Measurements from ENCODE around the gene SRSF6.
A peak's percentile ranks its signal among the peaks of the same experiment; 100 is the strongest.
"Not testable (repeated sequence)": the region's sequence is repeated elsewhere in the genome, so short reads cannot be mapped to it uniquely, and the experiment has no call there.

The SRSF6 gene

GRCh38 chr20:43444107-43444506 lies 13.6 kb upstream of the SRSF6 start:
- H3K4me1 ChIP-seq (ENCODE audit: control insufficient read depth in 1 of 2, insufficient read depth in 2 of 2, low read length in 2 of 2) = no peaks in the 10 kb centered on the region
- no peak overlapping the region for H4K8ac ChIP-seq (ENCODE audit: low read depth, low read length)
- H2BK5ac ChIP-seq (ENCODE audit: low read depth, low read length, poor library complexity) = no peak overlapping the region
- DNase-seq = no peak
- H3K4me2 ChIP-seq (ENCODE audit: low read length) = no peak overlapping the region
- no peak overlapping the region for H3K9ac ChIP-seq (ENCODE audit: low read length)
- no CpG with 5 or more reads among the region's 9 CpGs for WGBS (ENCODE audit: extremely low coverage, insufficient coverage, insufficient read length)
- no peaks in the 10 kb centered on the region for H3K9me3 ChIP-seq (ENCODE audit: insufficient read depth, low read depth, low read length)
- no peak overlapping the region for H2AK5ac ChIP-seq (ENCODE audit: low read length)
- H3K4me3 ChIP-seq (ENCODE audit: low read depth, low read length) = no peak overlapping the region
- no peak overlapping the region for H3K23ac ChIP-seq (ENCODE audit: low read length)
- no peak overlapping the region for H3K27ac ChIP-seq (ENCODE audit: low read depth, low read length)
- H3K14ac ChIP-seq (ENCODE audit: low read length) = no peak overlapping the region
- no peak overlapping the region for H3K4ac ChIP-seq (ENCODE audit: low read depth, low read length)
- no peaks in the 10 kb centered on the region for H3K79me1 ChIP-seq (ENCODE audit: low read length)
- no peak overlapping the region for H4K12ac ChIP-seq (ENCODE audit: low read depth, low read length)
- no peaks in the 10 kb centered on the region for H3K27me3 ChIP-seq (ENCODE audit: insufficient read depth, low read length)
- no peak overlapping the region for H2BK120ac ChIP-seq (ENCODE audit: insufficient read depth, low read length, poor library complexity)
- no peaks in the 10 kb centered on the region for H3K79me2 ChIP-seq (ENCODE audit: control insufficient read depth, insufficient read depth, low read length, poor library complexity)
- no peak overlapping the region for H2BK12ac ChIP-seq (ENCODE audit: low read length)
- H3K18ac ChIP-seq (ENCODE audit: low read length) = no peak overlapping the region
- no peak overlapping the region for H2AFZ ChIP-seq (ENCODE audit: insufficient read depth, low read length, poor library complexity)
- no peaks in the 10 kb centered on the region for H3K36me3 ChIP-seq (ENCODE audit: control insufficient read depth in 1 of 2, insufficient read depth in 2 of 2, low read length in 2 of 2)
- no peak overlapping the region for H4K91ac ChIP-seq (ENCODE audit: low read depth, low read length)

- no peaks in the 10 kb centered on the region for H3K9me3 ChIP-seq (ENCODE audit: insufficient read depth, low read depth, low read length)
- no peak overlapping the region for H2AFZ ChIP-seq (ENCODE audit: insufficient read depth, low read length, poor library complexity)
- H3K14ac ChIP-seq (ENCODE audit: low read length) = no peak overlapping the region
- no peak overlapping the region for H2BK5ac ChIP-seq (ENCODE audit: low read depth, low read length, poor library complexity)
- no peaks in the 10 kb centered on the region for H3K79me1 ChIP-seq (ENCODE audit: low read length)
- H4K8ac ChIP-seq (ENCODE audit: low read depth, low read length) = no peak overlapping the region
- no peaks in the 10 kb centered on the region for H3K79me2 ChIP-seq (ENCODE audit: control insufficient read depth, insufficient read depth, low read length, poor library complexity)
- H3K4me2 ChIP-seq (ENCODE audit: low read length) = no peak overlapping the region
- no peak overlapping the region for H4K91ac ChIP-seq (ENCODE audit: low read depth, low read length)
- H3K18ac ChIP-seq (ENCODE audit: low read length) = no peak overlapping the region
- H3K4me1 ChIP-seq (ENCODE audit: control insufficient read depth in 1 of 2, insufficient read depth in 2 of 2, low read length in 2 of 2) = peaks cover 0 to 2% of the 10 kb centered on the region in 2 experiments
- H4K12ac ChIP-seq (ENCODE audit: low read depth, low read length) = no peak overlapping the region
- no CpG with 5 or more reads among the region's 6 CpGs for WGBS (ENCODE audit: extremely low coverage, insufficient coverage, insufficient read length)
- no peak overlapping the region for H3K23ac ChIP-seq (ENCODE audit: low read length)
- H3K4me3 ChIP-seq (ENCODE audit: low read depth, low read length) = no peak overlapping the region
- no peak overlapping the region for H2AK5ac ChIP-seq (ENCODE audit: low read length)
- H3K36me3 ChIP-seq (ENCODE audit: control insufficient read depth in 1 of 2, insufficient read depth in 2 of 2, low read length in 2 of 2) = no peaks in the 10 kb centered on the region
- no peak for DNase-seq
- no peaks in the 10 kb centered on the region for H3K27me3 ChIP-seq (ENCODE audit: insufficient read depth, low read length)
- no peak overlapping the region for H3K4ac ChIP-seq (ENCODE audit: low read depth, low read length)
- no peak overlapping the region for H2BK12ac ChIP-seq (ENCODE audit: low read length)
- H3K9ac ChIP-seq (ENCODE audit: low read length) = no peak overlapping the region
- no peak overlapping the region for H2BK120ac ChIP-seq (ENCODE audit: insufficient read depth, low read length, poor library complexity)
- no peak overlapping the region for H3K27ac ChIP-seq (ENCODE audit: low read depth, low read length)
Observed at GRCh38 chr20:43446361-43446879, 11.3 kb upstream of the SRSF6 start.

GRCh38 chr20:43448431-43448747 lies 9.3 kb upstream of the SRSF6 start:
- not testable (repeated sequence) for DNase-seq; H4K12ac ChIP-seq (ENCODE audit: low read depth, low read length); H2AK5ac ChIP-seq (ENCODE audit: low read length); H2BK5ac ChIP-seq (ENCODE audit: low read depth, low read length, poor library complexity); H3K79me1 ChIP-seq (ENCODE audit: low read length); H3K23ac ChIP-seq (ENCODE audit: low read length); H2AFZ ChIP-seq (ENCODE audit: insufficient read depth, low read length, poor library complexity); H4K91ac ChIP-seq (ENCODE audit: low read depth, low read length); H3K4me3 ChIP-seq (ENCODE audit: low read depth, low read length); H3K4ac ChIP-seq (ENCODE audit: low read depth, low read length); H3K18ac ChIP-seq (ENCODE audit: low read length); H3K27ac ChIP-seq (ENCODE audit: low read depth, low read length); H3K9me3 ChIP-seq (ENCODE audit: insufficient read depth, low read depth, low read length); H3K4me1 ChIP-seq (ENCODE audit: control insufficient read depth in 1 of 2, insufficient read depth in 2 of 2, low read length in 2 of 2); H3K27me3 ChIP-seq (ENCODE audit: insufficient read depth, low read length); H3K9ac ChIP-seq (ENCODE audit: low read length); H3K36me3 ChIP-seq (ENCODE audit: control insufficient read depth in 1 of 2, insufficient read depth in 2 of 2, low read length in 2 of 2); H3K4me2 ChIP-seq (ENCODE audit: low read length); H2BK12ac ChIP-seq (ENCODE audit: low read length); H3K14ac ChIP-seq (ENCODE audit: low read length); H2BK120ac ChIP-seq (ENCODE audit: insufficient read depth, low read length, poor library complexity); H3K79me2 ChIP-seq (ENCODE audit: control insufficient read depth, insufficient read depth, low read length, poor library complexity); H4K8ac ChIP-seq (ENCODE audit: low read depth, low read length)
- WGBS (ENCODE audit: extremely low coverage, insufficient coverage, insufficient read length) = 84% methylated on average over 1 of the region's 4 CpGs

- Histone ChIP-seq H3K79me1 (ENCODE audit: low read length) (no peaks in the 10 kb centered on the region), H3K79me2 (ENCODE audit: control insufficient read depth, insufficient read depth, low read length, poor library complexity) (no peaks in the 10 kb centered on the region), H2BK5ac (ENCODE audit: low read depth, low read length, poor library complexity) (no peak overlapping the region), H3K4me2 (ENCODE audit: low read length) (no peak overlapping the region), H3K27me3 (ENCODE audit: insufficient read depth, low read length) (no peaks in the 10 kb centered on the region), H3K4me1 (ENCODE audit: control insufficient read depth in 1 of 2, insufficient read depth in 2 of 2, low read length in 2 of 2) (peaks cover 0 to 2% of the 10 kb centered on the region in 2 experiments), H4K91ac (ENCODE audit: low read depth, low read length) (no peak overlapping the region), H2AFZ (ENCODE audit: insufficient read depth, low read length, poor library complexity) (no peak overlapping the region), H4K12ac (ENCODE audit: low read depth, low read length) (no peak overlapping the region), H2AK5ac (ENCODE audit: low read length) (no peak overlapping the region), H3K27ac (ENCODE audit: low read depth, low read length) (no peak overlapping the region), H3K14ac (ENCODE audit: low read length) (no peak overlapping the region), H2BK12ac (ENCODE audit: low read length) (no peak overlapping the region), H3K4ac (ENCODE audit: low read depth, low read length) (no peak overlapping the region), H3K23ac (ENCODE audit: low read length) (no peak overlapping the region), H4K8ac (ENCODE audit: low read depth, low read length) (no peak overlapping the region), H3K36me3 (ENCODE audit: control insufficient read depth in 1 of 2, insufficient read depth in 2 of 2, low read length in 2 of 2) (no peaks in the 10 kb centered on the region), H3K18ac (ENCODE audit: low read length) (no peak overlapping the region), H3K9me3 (ENCODE audit: insufficient read depth, low read depth, low read length) (no peaks in the 10 kb centered on the region), H2BK120ac (ENCODE audit: insufficient read depth, low read length, poor library complexity) (no peak overlapping the region), H3K9ac (ENCODE audit: low read length) (no peak overlapping the region), H3K4me3 (ENCODE audit: low read depth, low read length) (no peak overlapping the region)
- WGBS (ENCODE audit: extremely low coverage, insufficient coverage, insufficient read length) = no CpG with 5 or more reads among the region's 9 CpGs
- DNase-seq = peak in 1 of 2 donors; percentile 74
Observed at GRCh38 chr20:43448748-43449535, 8.8 kb upstream of the SRSF6 start.

Measured in trophoblast cell (in vitro differentiated cells and primary cell).